Measurements from ENCODE around the gene RASA3. TPM values are rescaled to one million over a fixed set of nuclear protein-coding genes. Genes with fewer than 3 reads are reported as not detected.
A peak's percentile ranks its signal among the peaks of the same experiment; 100 is the strongest.

Gene RASA3
- total RNA-seq, 1 experiment from 2014 or later: 22.3 TPM

DNA sequence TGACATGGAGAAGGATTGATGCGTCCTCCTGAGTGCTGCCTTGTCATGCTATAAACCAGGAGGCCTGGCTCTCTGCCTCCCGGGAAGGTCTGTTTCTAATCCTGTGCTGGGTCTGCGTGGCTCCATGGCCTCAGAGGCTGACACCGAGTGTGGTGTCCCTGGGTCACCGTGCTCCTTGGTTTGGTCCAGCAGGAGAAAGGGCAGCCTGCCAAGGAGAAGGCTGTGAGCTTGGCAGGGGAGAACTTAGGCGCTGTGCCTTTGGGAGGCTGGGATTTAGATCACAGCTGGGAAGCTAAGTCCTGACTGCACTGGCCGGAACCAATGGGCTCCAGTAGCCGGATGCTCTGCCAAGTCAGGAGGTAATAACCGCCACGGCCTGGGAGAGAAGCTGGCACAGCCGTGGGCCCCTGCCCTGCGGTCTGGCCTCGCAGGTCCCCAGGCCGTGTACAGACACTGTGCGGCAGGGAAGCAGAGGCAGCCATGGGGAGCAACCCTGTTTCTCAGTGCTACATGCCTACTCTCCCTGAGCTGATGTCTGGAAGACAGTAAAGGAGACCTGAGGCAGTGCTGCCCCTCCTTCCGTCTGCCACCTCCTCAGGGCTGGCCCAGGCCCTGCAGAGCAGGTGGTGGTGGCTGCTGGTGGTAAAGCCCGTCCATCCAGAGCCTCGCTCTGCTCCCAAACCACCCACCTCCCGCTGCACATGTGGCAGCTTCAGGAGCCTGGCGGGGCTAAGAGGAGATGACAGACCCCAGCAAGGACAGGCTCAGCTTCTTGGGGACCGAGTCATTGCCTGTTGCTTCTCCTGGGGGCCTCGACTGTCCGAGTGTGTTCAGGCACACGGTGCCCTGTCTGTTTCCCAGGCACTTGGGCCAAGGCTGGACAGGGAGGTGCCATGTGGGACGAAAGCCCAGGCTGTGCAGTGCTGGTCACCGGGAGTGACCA, 203.5 kb downstream of the RASA3 start:
- H3K4me1 Mint-ChIP-seq: peaks cover 10% of the 10 kb centered on the region
- H3K27ac Mint-ChIP-seq: no peak overlapping the region
- DNase-seq (ENCODE audit: low spot score) (peak; percentile 9), ATAC-seq (no peak)
- H3K27me3 Mint-ChIP-seq (ENCODE audit: low read depth): no peaks in the 10 kb centered on the region; the same call in 1 of the 2 replicates
- peaks cover 13% of the 10 kb centered on the region for H3K9me3 Mint-ChIP-seq
- no peaks in the 10 kb centered on the region for H3K36me3 Mint-ChIP-seq
- CTCF ChIA-PET: no interaction called here
- POLR2A ChIA-PET: no interaction called here
- no peak overlapping the region for H3K4me3 Mint-ChIP-seq
- no peak for TF ChIP-seq FOXP1 (CRISPR knock-in tag; IDR thresholded peaks at IDR 0.05; ENCODE audit: borderline replicate concordance)
- TF ChIP-seq USF1 (CRISPR knock-in tag; IDR thresholded peaks at IDR 0.05): no peak
- no peak for TF ChIP-seq ATF2 (CRISPR knock-in tag; IDR thresholded peaks at IDR 0.05; ENCODE audit: borderline replicate concordance, low read depth)
- no peak for TF ChIP-seq PRRX2 (CRISPR knock-in tag; IDR thresholded peaks at IDR 0.05)
- no peak for TF ChIP-seq CREM (CRISPR knock-in tag; IDR thresholded peaks at IDR 0.05)
- no peak for TF ChIP-seq NR3C1 (CRISPR knock-in tag; conservative IDR thresholded peaks at IDR 0.05; ENCODE audit: low read depth)
- TF ChIP-seq, protein P1, sequence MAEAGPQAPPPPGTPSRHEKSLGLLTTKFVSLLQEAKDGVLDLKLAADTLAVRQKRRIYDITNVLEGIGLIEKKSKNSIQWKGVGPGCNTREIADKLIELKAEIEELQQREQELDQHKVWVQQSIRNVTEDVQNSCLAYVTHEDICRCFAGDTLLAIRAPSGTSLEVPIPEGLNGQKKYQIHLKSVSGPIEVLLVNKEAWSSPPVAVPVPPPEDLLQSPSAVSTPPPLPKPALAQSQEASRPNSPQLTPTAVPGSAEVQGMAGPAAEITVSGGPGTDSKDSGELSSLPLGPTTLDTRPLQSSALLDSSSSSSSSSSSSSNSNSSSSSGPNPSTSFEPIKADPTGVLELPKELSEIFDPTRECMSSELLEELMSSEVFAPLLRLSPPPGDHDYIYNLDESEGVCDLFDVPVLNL (CRISPR knock-in tag; IDR thresholded peaks at IDR 0.05; ENCODE audit: borderline replicate concordance, low read depth): no peak
- no peak for TF ChIP-seq TEAD1 (CRISPR knock-in tag; IDR thresholded peaks at IDR 0.05)
- TF ChIP-seq SP1 (CRISPR knock-in tag; conservative IDR thresholded peaks at IDR 0.05): no peak
- TF ChIP-seq ZMAT4 (CRISPR knock-in tag; IDR thresholded peaks at IDR 0.05): no peak
- TF ChIP-seq ERG (CRISPR knock-in tag; IDR thresholded peaks at IDR 0.05): no peak
- TF ChIP-seq, protein P2, sequence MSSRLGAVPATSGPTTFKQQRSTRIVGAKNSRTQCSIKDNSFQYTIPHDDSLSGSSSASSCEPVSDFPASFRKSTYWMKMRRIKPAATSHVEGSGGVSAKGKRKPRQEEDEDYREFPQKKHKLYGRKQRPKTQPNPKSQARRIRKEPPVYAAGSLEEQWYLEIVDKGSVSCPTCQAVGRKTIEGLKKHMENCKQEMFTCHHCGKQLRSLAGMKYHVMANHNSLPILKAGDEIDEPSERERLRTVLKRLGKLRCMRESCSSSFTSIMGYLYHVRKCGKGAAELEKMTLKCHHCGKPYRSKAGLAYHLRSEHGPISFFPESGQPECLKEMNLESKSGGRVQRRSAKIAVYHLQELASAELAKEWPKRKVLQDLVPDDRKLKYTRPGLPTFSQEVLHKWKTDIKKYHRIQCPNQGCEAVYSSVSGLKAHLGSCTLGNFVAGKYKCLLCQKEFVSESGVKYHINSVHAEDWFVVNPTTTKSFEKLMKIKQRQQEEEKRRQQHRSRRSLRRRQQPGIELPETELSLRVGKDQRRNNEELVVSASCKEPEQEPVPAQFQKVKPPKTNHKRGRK (CRISPR knock-in tag; IDR thresholded peaks at IDR 0.05; ENCODE audit: borderline replicate concordance): no peak
- TF ChIP-seq FOXP4 (CRISPR knock-in tag; IDR thresholded peaks at IDR 0.05): no peak
- no peak for TF ChIP-seq NFATC4 (CRISPR knock-in tag; IDR thresholded peaks at IDR 0.05)

Other genes with a start within 250 kb of the RASA3 start
- 0.27 to 0.50 TPM (median 0.37 TPM) in 3 replicates for gene C13orf46, start 158.5 kb downstream of the RASA3 start, total RNA-seq (2021)
- not detected in 3 replicates for gene CFAP97D2, start 46.6 kb upstream of the RASA3 start, total RNA-seq (2021)
- gene CDC16, start 102.3 kb upstream of the RASA3 start, total RNA-seq (2021): 65.6 to 73.5 TPM (median 67.9 TPM) in 3 replicates
- 64.2 to 71.9 TPM (median 68.7 TPM) in 3 replicates for gene UPF3A, start 149.0 kb upstream of the RASA3 start, total RNA-seq (2021)
- 29.5 to 31.7 TPM (median 30.6 TPM) in 3 replicates for gene CHAMP1, start 181.9 kb upstream of the RASA3 start, total RNA-seq (2021)